Small intestine (tissue), 7 donors: Measurements from ENCODE around the gene CACNG6. TPM values are rescaled to one million over a fixed set of nuclear protein-coding genes. Genes with fewer than 3 reads are reported as not detected.

ENCODE experiments used
- DNase-seq, 2 donors: peaks; one replicate each; pipeline versions ENCODE4 v3.0.0 to v3.0.0-alpha.2; 2013
- FAIRE-seq: peaks from 2 replicates; lab custom pipeline; 2012; peaks lifted over from hg19 to GRCh38; lab: Jason Lieb, UNC
- H3K27ac ChIP-seq, 3 donors: one replicate each; pipeline ENCODE4 v1.5.1; 2013; ENCODE audit warnings: low read length in 2 of 3, mild to moderate bottlenecking in 2 of 3, control low read depth in 1 of 3, inconsistent platforms in 1 of 3, low read depth in 1 of 3, moderate library complexity in 1 of 3
- H3K27me3 ChIP-seq, 3 donors: one replicate each; pipeline ENCODE4 v1.6.1; 2013; ENCODE audit warnings: low read length in 3 of 3, inconsistent platforms in 1 of 3; ENCODE audit not compliant: control insufficient read depth in 3 of 3, insufficient read depth in 3 of 3
- H3K36me3 ChIP-seq, 3 donors: one replicate each; pipeline ENCODE4 v1.6.1; 2013; ENCODE audit warnings: low read length in 3 of 3, inconsistent platforms in 1 of 3, low read depth in 1 of 3, mild to moderate bottlenecking in 1 of 3, moderate library complexity in 1 of 3; ENCODE audit not compliant: control insufficient read depth in 3 of 3, insufficient read depth in 2 of 3
- H3K4me1 ChIP-seq, 3 donors: one replicate each; pipeline ENCODE4 v1.6.1; 2013; ENCODE audit warnings: low read length in 2 of 3, inconsistent platforms in 1 of 3, low read depth in 1 of 3, mild to moderate bottlenecking in 1 of 3, moderate library complexity in 1 of 3; ENCODE audit not compliant: control insufficient read depth in 3 of 3, insufficient read depth in 2 of 3
- H3K4me3 ChIP-seq, 3 donors: one replicate each; pipeline ENCODE4 v1.5.1; 2013; ENCODE audit warnings: low read length in 3 of 3, control low read depth in 1 of 3, inconsistent platforms in 1 of 3, low read depth in 1 of 3, mild to moderate bottlenecking in 1 of 3, moderate library complexity in 1 of 3
- H3K9me3 ChIP-seq, 2 donors: one replicate each; pipeline ENCODE4 v1.6.1; 2013; ENCODE audit warnings: low read depth in 1 of 2, low read length in 1 of 2; ENCODE audit not compliant: control insufficient read depth in 2 of 2, insufficient read depth in 1 of 2
- WGBS, 3 donors: extraction: QIAGEN DNeasy Blood & Tissue Kit; methylation state at CpG; one replicate each; pipeline ENCODE4 v1.1.7; 2013; 5-methylcytosine and 5-hydroxymethylcytosine counted together
- polyA plus RNA-seq, 4 donors: library from polyadenylated mRNA; stranded (reverse) in 3 of 4; unstranded in 1 of 4; fragments of 200-250 nt in 3 of 4; fragments of 120-200 nt in 1 of 4; gene quantifications; one replicate each; pipeline versions ENCODE4 v1.2.1 to v1.2.3, GENCODE V29; 2013
- donor health status: healthy with polysubstance abuse.
- donor health status: control.
- donor health status: control.
- donor health status: Bipolar disorder and iron deficiency.
- donor health status: healthy.

The CACNG6 gene
- polyA plus RNA-seq, 4 donors, result 0.03 to 0.06 TPM; not detected in 2

- DNase-seq (no peak), FAIRE-seq (no peak)
- Histone ChIP-seq H3K27me3 (peaks cover 0 to 22% (median 21%) of the 10 kb centered on the region in 3 donors), H3K27ac (no peak overlapping the region), H3K4me1 (peaks cover 0 to 4% (median 0%) of the 10 kb centered on the region in 3 donors), H3K9me3 (peaks cover 2 to 5% of the 10 kb centered on the region in 2 donors), H3K36me3 (no peaks in the 10 kb centered on the region), H3K4me3 (no peak overlapping the region)
- 66 to 73% (median 71%) methylated on average over 6 of the region's 6 CpGs for WGBS, 3 donors
Measured at GRCh38 chr19:53985863-53986262, 5.6 kb upstream of the CACNG6 start.

- H3K27me3 ChIP-seq, result peaks cover 0 to 30% (median 21%) of the 10 kb centered on the region in 3 donors
- FAIRE-seq, result no peak
- H3K9me3 ChIP-seq, result no peaks in the 10 kb centered on the region
Measured at GRCh38 chr19:53988981-53989380, 2.5 kb upstream of the CACNG6 start.

DNA sequence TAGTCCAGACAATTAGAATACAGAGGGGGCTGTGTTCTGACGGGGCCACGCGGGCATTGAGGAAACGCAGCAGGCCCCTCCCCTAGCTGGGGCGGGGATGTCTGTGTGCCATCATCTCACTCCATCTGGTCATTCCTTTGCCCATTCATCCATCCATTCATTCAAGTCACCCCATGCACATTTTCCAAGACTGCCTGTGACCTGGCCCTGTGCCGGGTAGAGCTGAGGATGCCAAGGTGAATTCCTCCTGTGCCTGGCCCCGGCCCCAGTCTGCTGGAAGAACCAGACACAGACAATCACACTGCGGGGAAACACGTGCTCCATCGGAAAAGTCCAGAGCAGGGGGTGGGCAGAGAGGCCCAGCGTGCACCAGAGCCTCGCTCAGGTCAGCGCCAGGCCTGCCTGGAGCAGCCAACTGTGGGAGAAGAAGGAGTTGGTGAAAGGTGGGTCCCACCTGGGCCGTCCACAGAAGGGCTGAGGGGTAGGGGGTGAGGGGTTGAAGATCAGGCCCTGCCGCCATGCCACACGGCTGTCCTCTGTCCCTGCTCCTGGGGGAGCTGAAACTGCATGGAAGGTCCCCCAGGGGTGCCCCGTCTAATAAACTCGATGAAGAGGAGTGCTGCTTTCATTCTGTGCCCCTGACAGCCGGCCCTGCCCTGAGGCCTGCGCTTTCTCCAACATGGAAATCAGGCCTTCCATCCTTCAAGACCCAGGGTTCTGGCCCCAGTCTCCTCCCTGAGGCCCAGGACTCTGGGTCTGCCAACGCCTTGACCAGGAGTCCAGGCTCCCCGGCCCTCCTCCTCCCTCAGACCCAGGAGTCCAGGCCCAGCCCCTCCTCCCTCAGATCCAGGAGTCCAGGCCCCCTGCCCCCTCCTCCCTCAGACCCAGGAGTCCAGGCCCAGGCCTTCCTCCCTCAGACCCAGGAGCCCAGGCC is 1.6 kb upstream of the CACNG6 start:
- no peak overlapping the region for H3K4me3 ChIP-seq
- FAIRE-seq, result no peak
- WGBS, 3 donors, result 55 to 64% (median 63%) methylated on average over 21 to 22 of the region's 22 CpGs

More at GRCh38 chr19:53988981-53989380, 2.5 kb upstream of the CACNG6 start:
- no peaks in the 10 kb centered on the region for H3K36me3 ChIP-seq
- H3K4me1 ChIP-seq, result no peaks in the 10 kb centered on the region
- H3K4me3 ChIP-seq, result no peak overlapping the region
- DNase-seq, result no peak
- H3K27ac ChIP-seq, result no peak overlapping the region
- WGBS, 3 donors, result 85 to 90% (median 87%) methylated on average over 6 of the region's 6 CpGs

DNA sequence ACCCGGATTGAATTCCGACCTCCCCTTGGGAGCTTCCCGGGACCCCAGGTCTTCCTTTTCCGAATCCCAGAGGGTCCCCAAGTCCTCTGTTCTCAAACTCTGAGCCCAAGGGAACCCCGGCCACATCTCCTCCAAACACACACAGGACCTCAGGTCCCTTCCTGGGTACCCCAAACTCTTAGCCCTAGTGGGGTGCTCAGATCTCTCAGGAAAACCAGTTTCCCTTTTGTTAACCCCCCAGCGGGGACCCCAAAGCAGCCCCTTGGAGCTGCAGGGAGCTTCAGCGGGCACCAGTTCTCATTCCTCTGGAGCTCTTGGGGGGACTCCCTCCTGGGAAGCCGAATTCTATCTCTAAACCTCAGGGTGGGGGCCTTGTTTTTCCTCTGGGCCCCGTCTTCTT is 774 bp downstream of the CACNG6 start:
- Histone ChIP-seq H3K9me3 (no peaks in the 10 kb centered on the region), H3K4me3 (no peak overlapping the region), H3K36me3 (no peaks in the 10 kb centered on the region), H3K27ac (no peak overlapping the region), H3K27me3 (peaks cover 0 to 26% (median 25%) of the 10 kb centered on the region in 3 donors), H3K4me1 (no peaks in the 10 kb centered on the region)
- 64 to 81% (median 72%) methylated on average over 8 to 9 of the region's 9 CpGs for WGBS, 3 donors
- DNase-seq (no peak), FAIRE-seq (no peak)

More for the DNA sequence above, 1.6 kb upstream of the CACNG6 start:
- no peak for DNase-seq
- no peaks in the 10 kb centered on the region for H3K9me3 ChIP-seq
- no peaks in the 10 kb centered on the region for H3K36me3 ChIP-seq
- no peak overlapping the region for H3K27ac ChIP-seq
- H3K27me3 ChIP-seq, result peaks cover 0 to 25% (median 20%) of the 10 kb centered on the region in 3 donors
- no peaks in the 10 kb centered on the region for H3K4me1 ChIP-seq

DNA sequence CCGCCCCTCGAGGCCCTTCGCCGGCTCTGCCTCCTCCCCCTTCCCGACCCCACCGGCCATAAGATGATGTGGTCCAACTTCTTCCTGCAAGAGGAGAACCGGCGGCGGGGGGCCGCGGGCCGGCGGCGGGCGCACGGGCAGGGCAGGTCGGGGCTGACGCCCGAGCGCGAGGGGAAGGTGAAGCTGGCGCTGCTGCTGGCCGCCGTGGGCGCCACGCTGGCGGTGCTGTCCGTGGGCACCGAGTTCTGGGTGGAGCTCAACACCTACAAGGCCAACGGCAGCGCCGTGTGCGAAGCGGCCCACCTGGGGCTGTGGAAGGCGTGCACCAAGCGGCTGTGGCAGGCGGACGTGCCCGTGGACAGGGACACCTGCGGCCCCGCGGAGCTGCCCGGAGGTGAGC is 1.4 kb downstream of the CACNG6 start:
- peaks cover 0 to 28% (median 25%) of the 10 kb centered on the region in 3 donors for H3K27me3 ChIP-seq

DNA sequence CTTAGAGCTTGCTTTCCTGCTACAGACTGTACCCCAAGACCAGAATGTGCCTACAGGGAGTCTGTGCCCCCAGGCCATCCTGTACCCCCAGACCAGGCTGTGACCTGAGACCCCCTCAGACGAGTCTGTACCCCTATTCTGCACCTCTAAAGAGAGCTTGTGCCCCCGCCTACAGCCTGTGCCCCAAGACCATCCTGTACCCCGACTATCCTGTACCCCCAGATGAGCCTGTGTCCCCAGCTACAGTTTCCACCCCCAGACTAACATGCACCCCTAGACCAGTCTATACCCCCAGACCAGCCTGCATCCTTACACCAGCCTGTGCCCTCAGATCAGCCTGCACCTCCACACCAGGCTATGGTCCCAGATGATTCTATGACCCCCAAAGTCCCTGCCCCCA is 2.0 kb downstream of the CACNG6 start:
- 52 to 66% (median 62%) methylated on average over 3 of the region's 3 CpGs for WGBS, 3 donors
- Histone ChIP-seq H3K36me3 (no peaks in the 10 kb centered on the region), H3K9me3 (no peaks in the 10 kb centered on the region), H3K4me3 (no peak overlapping the region), H3K27me3 (peaks cover 0 to 28% (median 27%) of the 10 kb centered on the region in 3 donors), H3K4me1 (no peaks in the 10 kb centered on the region), H3K27ac (no peak overlapping the region)
- DNase-seq (no peak), FAIRE-seq (no peak)

More for the DNA sequence above, 1.4 kb downstream of the CACNG6 start:
- no peak overlapping the region for H3K27ac ChIP-seq
- 23 to 38% (median 28%) methylated on average over 27 to 43 of the region's 43 CpGs for WGBS, 3 donors
- H3K9me3 ChIP-seq, result no peaks in the 10 kb centered on the region
- H3K36me3 ChIP-seq, result no peaks in the 10 kb centered on the region
- no peak for DNase-seq
- no peaks in the 10 kb centered on the region for H3K4me1 ChIP-seq
- no peak overlapping the region for H3K4me3 ChIP-seq
- FAIRE-seq, result no peak

DNA sequence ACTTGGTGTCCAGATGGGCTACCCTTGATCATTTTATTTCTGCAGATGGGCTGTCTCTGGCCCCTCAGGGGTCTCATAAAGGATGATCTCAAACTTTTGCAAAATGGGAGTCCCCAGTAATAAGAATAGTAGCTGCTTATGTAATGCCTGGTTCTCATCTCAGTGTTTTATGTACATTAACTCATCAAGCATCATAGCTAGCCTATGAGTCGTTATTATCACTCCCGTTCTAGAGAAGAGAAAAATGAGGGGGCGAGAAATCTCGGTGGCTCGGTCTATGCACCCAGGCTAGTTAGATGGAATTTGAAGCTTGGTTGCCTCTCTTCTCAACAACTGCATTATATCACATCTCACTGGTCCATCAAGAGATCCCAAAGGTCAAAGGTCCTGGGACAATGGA is 3.4 kb downstream of the CACNG6 start:
- Histone ChIP-seq H3K36me3 (no peaks in the 10 kb centered on the region), H3K4me3 (no peak overlapping the region), H3K27me3 (peaks cover 0 to 28% (median 27%) of the 10 kb centered on the region in 3 donors), H3K4me1 (no peaks in the 10 kb centered on the region), H3K9me3 (no peaks in the 10 kb centered on the region), H3K27ac (no peak overlapping the region)
- no peak for FAIRE-seq
- 73 to 84% (median 75%) methylated on average over 5 of the region's 5 CpGs for WGBS, 3 donors
- DNase-seq, result no peak

- H3K27me3 ChIP-seq, result peaks cover 0 to 18% (median 10%) of the 10 kb centered on the region in 3 donors
- no peak for DNase-seq
- WGBS, 3 donors, result 46 to 51% (median 46%) methylated on average over 7 of the region's 7 CpGs
Measured at GRCh38 chr19:53998223-53998622, 6.8 kb downstream of the CACNG6 start.

More at GRCh38 chr19:53998223-53998622, 6.8 kb downstream of the CACNG6 start:
- no peak for FAIRE-seq
- Histone ChIP-seq H3K9me3 (no peaks in the 10 kb centered on the region), H3K4me3 (no peak overlapping the region), H3K27ac (no peak overlapping the region), H3K36me3 (no peaks in the 10 kb centered on the region), H3K4me1 (no peaks in the 10 kb centered on the region)
